GM12878 (cell line): ENCODE results near the gene PCDHGA4. TPM values are rescaled to one million over a fixed set of nuclear protein-coding genes. Genes with fewer than 3 reads are reported as not detected.

Experiments used
- BACH1 ChIP-seq: fragments of 450-650 bp; IDR thresholded peaks from 2 replicates; pipeline ENCODE4 v1.6.1; 2017; ENCODE audit warnings: mild to moderate bottlenecking, borderline replicate concordance
- EGR1 ChIP-seq, 2 experiments: IDR thresholded peaks; 1 replicate in 1 of 2; 2 replicates in 1 of 2; pipeline ENCODE4 v1.6.1; 2011 to 2012; ENCODE audit warnings: low read depth in 2 of 2, low read length in 2 of 2, borderline replicate concordance in 1 of 2, mild to moderate bottlenecking in 1 of 2, moderate library complexity in 1 of 2
- FOS ChIP-seq: IDR thresholded peaks from 3 replicates; pipeline ENCODE4 v1.6.1; 2011; ENCODE audit warnings: borderline replicate concordance; ENCODE audit not compliant: insufficient read length; ENCODE audit errors: extremely low read depth
- JUNB ChIP-seq: IDR thresholded peaks from 2 replicates; pipeline ENCODE4 v1.6.1; 2016; ENCODE audit warnings: antibody characterized with exemption, mild to moderate bottlenecking
- KLF5 ChIP-seq: fragments of 450-650 bp; IDR thresholded peaks from 2 replicates; pipeline ENCODE4 v1.6.1; 2014; ENCODE audit warnings: mild to moderate bottlenecking; ENCODE audit not compliant: partially characterized antibody
- MEF2A ChIP-seq: IDR thresholded peaks from 2 replicates; pipeline ENCODE4 v1.6.1; 2011; ENCODE audit warnings: low read depth, mild to moderate bottlenecking, low read length, moderate library complexity; ENCODE audit not compliant: insufficient read depth
- MTA3 ChIP-seq: IDR thresholded peaks from 2 replicates; pipeline ENCODE4 v1.6.1; 2012; ENCODE audit warnings: low read length, inconsistent platforms, borderline replicate concordance
- NFYB ChIP-seq: IDR thresholded peaks from 2 replicates; pipeline ENCODE4 v1.6.1; 2011; ENCODE audit warnings: low read depth, mild to moderate bottlenecking, low read length, improper control_type of control experiment, moderate library complexity; ENCODE audit not compliant: insufficient read depth
- PAX5 ChIP-seq: IDR thresholded peaks from 2 replicates; pipeline ENCODE4 v1.6.1; 2011; ENCODE audit warnings: low read depth, low read length, borderline replicate concordance
- RBBP5 ChIP-seq: fragments of 200-600 bp; sonication (generic); conservative IDR thresholded peaks from 2 replicates; pipeline ENCODE4 v1.6.1; 2016
- RCOR1 ChIP-seq: conservative IDR thresholded peaks from 2 replicates; pipeline ENCODE4 v1.6.1; 2012; ENCODE audit warnings: low read depth, low read length, improper control_type of control experiment
- RELA ChIP-seq: fragments of 450-650 bp; IDR thresholded peaks from 2 replicates; pipeline ENCODE4 v1.8.0; 2014; ENCODE audit warnings: borderline replicate concordance; ENCODE audit not compliant: partially characterized antibody
- SIN3A ChIP-seq: IDR thresholded peaks from 2 replicates; pipeline ENCODE4 v1.6.1; 2012; ENCODE audit warnings: low read depth, low read length, improper control_type of control experiment
- SMARCA5 ChIP-seq: fragments of 450-650 bp; IDR thresholded peaks from 2 replicates; pipeline ENCODE4 v1.6.1; 2017; ENCODE audit warnings: mild to moderate bottlenecking
- SP1 ChIP-seq: IDR thresholded peaks from one replicate; pipeline ENCODE4 v1.6.1; 2011; ENCODE audit warnings: low read depth, low read length
- ZBTB40 ChIP-seq: fragments of 450-650 bp; IDR thresholded peaks from 2 replicates; pipeline ENCODE4 v1.6.1; 2016; ENCODE audit warnings: mild to moderate bottlenecking, moderate library complexity, borderline replicate concordance
- polyA plus RNA-seq, 11 experiments: library from polyadenylated mRNA; depleted of rRNA in 4 of 11; unstranded in 6 of 11; stranded (reverse) in 5 of 11; fragments of >200 nt; fragmentation: Nextera tagmentation in 4 of 11; fragmentation: Illumina TruSeq in 1 of 11; extraction: Ambion mirVana in 4 of 11; extraction: Trizol in 1 of 11; gene quantifications; 1 replicate in 1 of 11; 2 replicates in 10 of 11; pipeline versions ENCODE4 v1.2.1 to v1.2.3, GENCODE V29; 2011 to 2016; ENCODE audit warnings: inconsistent platforms in 2 of 11, missing spikeins in 2 of 11, low read depth in 1 of 11
- total RNA-seq, 4 experiments: library from RNA; depleted of rRNA in 3 of 4; stranded (reverse); fragments of >200 nt in 3 of 4; fragmentation: Illumina TruSeq in 1 of 4; extraction: Trizol in 1 of 4; gene quantifications; 2 replicates each; pipeline versions ENCODE4 v1.2.1 to v1.2.3, GENCODE V29; 2013 to 2021
- TF ChIP-seq, protein P1 (sequence below): fragments of 450-650 bp; formaldehyde crosslinking; IDR thresholded peaks from 2 replicates; pipeline ENCODE4 v1.4.0; 2022; ENCODE audit warnings: mild to moderate bottlenecking, moderate library complexity
- TF ChIP-seq, protein P2 (sequence below): IDR thresholded peaks from 2 replicates; pipeline ENCODE4 v1.6.1; 2012; ENCODE audit warnings: mild to moderate bottlenecking, low read depth, low read length

PCDHGA4 gene
- total and polyA plus RNA-seq, 10 of the 15 experiments (the other 5 are each of a cell fraction or from before 2014, with no cell fraction given), result 0.09 to 0.17 (median 0.13) TPM; not detected in 3

GRCh38 chr5:141320225-141321169, 34.3 kb upstream of the PCDHGA4 start, which contains the start of gene TAF7 (continued):
- TF ChIP-seq, protein P1, sequence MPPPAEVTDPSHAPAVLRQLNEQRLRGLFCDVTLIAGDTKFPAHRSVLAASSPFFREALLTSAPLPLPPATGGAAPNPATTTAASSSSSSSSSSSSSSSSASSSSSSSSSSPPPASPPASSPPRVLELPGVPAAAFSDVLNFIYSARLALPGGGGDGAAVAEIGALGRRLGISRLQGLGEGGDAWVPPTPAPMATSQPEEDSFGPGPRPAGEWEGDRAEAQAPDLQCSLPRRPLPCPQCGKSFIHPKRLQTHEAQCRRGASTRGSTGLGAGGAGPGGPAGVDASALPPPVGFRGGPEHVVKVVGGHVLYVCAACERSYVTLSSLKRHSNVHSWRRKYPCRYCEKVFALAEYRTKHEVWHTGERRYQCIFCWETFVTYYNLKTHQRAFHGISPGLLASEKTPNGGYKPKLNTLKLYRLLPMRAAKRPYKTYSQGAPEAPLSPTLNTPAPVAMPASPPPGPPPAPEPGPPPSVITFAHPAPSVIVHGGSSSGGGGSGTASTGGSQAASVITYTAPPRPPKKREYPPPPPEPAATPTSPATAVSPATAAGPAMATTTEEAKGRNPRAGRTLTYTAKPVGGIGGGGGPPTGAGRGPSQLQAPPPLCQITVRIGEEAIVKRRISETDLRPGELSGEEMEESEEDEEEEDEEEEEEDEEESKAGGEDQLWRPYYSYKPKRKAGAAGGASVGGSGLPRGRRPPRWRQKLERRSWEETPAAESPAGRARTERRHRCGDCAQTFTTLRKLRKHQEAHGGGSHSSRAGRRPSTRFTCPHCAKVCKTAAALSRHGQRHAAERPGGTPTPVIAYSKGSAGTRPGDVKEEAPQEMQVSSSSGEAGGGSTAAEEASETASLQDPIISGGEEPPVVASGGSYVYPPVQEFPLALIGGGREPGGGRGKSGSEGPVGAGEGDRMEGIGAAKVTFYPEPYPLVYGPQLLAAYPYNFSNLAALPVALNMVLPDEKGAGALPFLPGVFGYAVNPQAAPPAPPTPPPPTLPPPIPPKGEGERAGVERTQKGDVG (CRISPR knock-in tag), result no peak
- TF ChIP-seq RCOR1 (no peak), SP1 (peak; percentile 55), SIN3A (no peak; the same call in 1 of the 2 replicates), BACH1 (peak; percentile 58; the same call in 1 of the 2 replicates), RBBP5 (no peak), MEF2A (0 out of 2 replicates have a peak, but pooled peaks have one; percentile 6), SMARCA5 (peak; percentile 93; the same call in 1 of the 2 replicates), ZBTB40 (peak; percentile 66), JUNB (no peak; the same call in 1 of the 2 replicates), EGR1 (IDR thresholded peaks at IDR 0.05; ENCODE audit: borderline replicate concordance in 1 of 2, low read depth in 2 of 2, low read length in 2 of 2) (0 out of 3 replicates have a peak, but pooled peaks of 1 of the 2 experiments have one; percentile 18), KLF5 (peak; percentile 40), RELA (peak; percentile 36), MTA3 (peak; percentile 2; the same call in 1 of the 2 replicates), NFYB (0 out of 2 replicates have a peak, but pooled peaks have one; percentile 3), PAX5 (no peak; the same call in 1 of the 2 replicates), FOS (no peak)
- TF ChIP-seq, protein P2, sequence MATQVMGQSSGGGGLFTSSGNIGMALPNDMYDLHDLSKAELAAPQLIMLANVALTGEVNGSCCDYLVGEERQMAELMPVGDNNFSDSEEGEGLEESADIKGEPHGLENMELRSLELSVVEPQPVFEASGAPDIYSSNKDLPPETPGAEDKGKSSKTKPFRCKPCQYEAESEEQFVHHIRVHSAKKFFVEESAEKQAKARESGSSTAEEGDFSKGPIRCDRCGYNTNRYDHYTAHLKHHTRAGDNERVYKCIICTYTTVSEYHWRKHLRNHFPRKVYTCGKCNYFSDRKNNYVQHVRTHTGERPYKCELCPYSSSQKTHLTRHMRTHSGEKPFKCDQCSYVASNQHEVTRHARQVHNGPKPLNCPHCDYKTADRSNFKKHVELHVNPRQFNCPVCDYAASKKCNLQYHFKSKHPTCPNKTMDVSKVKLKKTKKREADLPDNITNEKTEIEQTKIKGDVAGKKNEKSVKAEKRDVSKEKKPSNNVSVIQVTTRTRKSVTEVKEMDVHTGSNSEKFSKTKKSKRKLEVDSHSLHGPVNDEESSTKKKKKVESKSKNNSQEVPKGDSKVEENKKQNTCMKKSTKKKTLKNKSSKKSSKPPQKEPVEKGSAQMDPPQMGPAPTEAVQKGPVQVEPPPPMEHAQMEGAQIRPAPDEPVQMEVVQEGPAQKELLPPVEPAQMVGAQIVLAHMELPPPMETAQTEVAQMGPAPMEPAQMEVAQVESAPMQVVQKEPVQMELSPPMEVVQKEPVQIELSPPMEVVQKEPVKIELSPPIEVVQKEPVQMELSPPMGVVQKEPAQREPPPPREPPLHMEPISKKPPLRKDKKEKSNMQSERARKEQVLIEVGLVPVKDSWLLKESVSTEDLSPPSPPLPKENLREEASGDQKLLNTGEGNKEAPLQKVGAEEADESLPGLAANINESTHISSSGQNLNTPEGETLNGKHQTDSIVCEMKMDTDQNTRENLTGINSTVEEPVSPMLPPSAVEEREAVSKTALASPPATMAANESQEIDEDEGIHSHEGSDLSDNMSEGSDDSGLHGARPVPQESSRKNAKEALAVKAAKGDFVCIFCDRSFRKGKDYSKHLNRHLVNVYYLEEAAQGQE, result no peak
